Activated naive CD8-positive, alpha-beta T cell treated with anti-CD3 and anti-CD28 coated beads, Interleukin-2, amount 50 U/mL, for 24 hours (primary cell): ENCODE measurements around the gene TEX2.
A peak's percentile ranks its signal among the peaks of the same experiment; 100 is the strongest.
"Not testable (repeated sequence)": the region's sequence is repeated elsewhere in the genome, so short reads cannot be mapped to it uniquely, and the experiment has no call there.

Experiments
- ATAC-seq: fragments of 150-1000 bp; cut with Tn5 transposase; one replicate; pipeline ENCODE4 v1.10.0; 2021
- DNase-seq: peaks from one replicate; pipeline ENCODE4 v3.0.0; 2021
- H3K27ac Mint-ChIP-seq: one replicate; pipeline ENCODE4 v1.8.0; 2021; ENCODE audit warnings: mild to moderate bottlenecking, mixed read lengths
- H3K27me3 Mint-ChIP-seq: one replicate; pipeline ENCODE4 v1.8.0; 2021; ENCODE audit warnings: mixed read lengths
- H3K36me3 Mint-ChIP-seq: one replicate; pipeline ENCODE4 v1.8.0; 2021; ENCODE audit warnings: low read depth, mixed read lengths
- H3K4me1 Mint-ChIP-seq: one replicate; pipeline ENCODE4 v1.8.0; 2021; ENCODE audit warnings: mixed read lengths
- H3K4me3 Mint-ChIP-seq: one replicate; pipeline ENCODE4 v1.8.0; 2021; ENCODE audit warnings: mild to moderate bottlenecking, moderate library complexity, mixed read lengths
- H3K9me3 Mint-ChIP-seq: one replicate; pipeline ENCODE4 v1.8.0; 2021; ENCODE audit warnings: mixed read lengths

TEX2 gene

DNA sequence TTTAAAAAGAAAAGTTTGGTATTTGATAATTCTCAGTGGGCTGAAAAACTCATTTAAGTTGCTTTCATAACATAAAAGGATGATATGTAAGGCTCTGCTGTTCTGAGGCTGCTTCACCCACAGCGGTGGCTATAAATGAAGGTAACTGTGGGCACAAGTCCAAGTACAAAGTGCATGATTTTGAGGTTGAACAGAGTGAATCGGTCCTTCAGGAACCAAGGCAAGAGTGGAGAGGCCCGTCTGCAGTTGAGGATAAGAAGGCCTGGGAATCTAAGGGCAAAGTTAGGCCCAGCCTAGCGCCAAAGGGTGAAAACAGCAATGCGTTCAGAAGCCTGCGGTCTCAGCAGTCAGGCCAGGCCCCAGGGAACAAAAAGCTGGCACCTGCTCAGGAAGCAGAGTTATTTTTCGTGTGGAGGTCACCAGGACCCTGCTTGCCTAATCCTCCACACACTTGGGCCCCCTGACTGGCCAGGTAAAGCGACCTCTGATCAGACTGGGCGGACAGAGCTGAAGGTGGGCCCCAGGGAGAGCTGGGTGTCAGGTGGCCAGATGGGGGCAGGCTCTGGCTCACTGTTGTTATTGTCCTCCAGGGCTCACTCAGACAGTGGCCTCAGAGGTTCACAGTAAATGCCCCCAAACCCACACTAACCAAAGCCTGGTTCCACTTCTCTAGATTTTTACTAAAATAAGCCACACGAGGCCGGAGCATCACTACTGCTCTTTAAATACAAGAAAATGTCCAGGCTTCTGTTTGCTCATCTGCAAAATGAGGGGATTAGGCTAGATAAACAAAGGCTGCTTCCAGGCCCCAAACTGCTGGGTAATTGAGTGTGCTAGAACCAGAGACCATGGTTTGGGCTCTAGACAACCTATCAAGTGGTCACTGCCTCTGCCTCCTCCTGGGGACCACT lies 46.5 kb downstream of the TEX2 start:
- Mint-ChIP-seq H3K27ac (no peak overlapping the region), H3K27me3 (no peaks in the 10 kb centered on the region), H3K9me3 (no peaks in the 10 kb centered on the region), H3K4me3 (no peak overlapping the region), H3K4me1 (peaks cover 39% of the 10 kb centered on the region), H3K36me3 (peaks cover 18% of the 10 kb centered on the region)
- ATAC-seq (no peak), DNase-seq (no peak)

DNA sequence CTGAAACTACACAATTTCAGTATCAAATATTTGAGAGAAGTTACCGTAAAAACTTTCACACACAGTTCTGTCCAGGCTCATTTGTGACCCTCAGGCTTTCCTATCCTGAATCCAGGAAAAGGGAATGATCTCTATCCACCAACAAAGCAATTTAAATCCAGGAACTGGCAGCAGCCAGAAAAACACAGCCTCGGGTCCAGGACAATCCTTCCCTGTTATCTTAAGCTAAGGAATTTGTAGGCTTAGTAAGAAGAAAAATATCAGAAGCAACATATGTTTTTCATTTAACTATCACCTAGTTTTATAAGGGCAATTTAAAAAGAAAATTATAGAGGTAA lies 47.1 kb downstream of the TEX2 start:
- Mint-ChIP-seq H3K9me3 (no peaks in the 10 kb centered on the region), H3K36me3 (peaks cover 18% of the 10 kb centered on the region), H3K4me3 (no peak overlapping the region), H3K27me3 (no peaks in the 10 kb centered on the region), H3K27ac (no peak overlapping the region), H3K4me1 (peaks cover 39% of the 10 kb centered on the region)
- DNase-seq (no peak), ATAC-seq (no peak)

DNA sequence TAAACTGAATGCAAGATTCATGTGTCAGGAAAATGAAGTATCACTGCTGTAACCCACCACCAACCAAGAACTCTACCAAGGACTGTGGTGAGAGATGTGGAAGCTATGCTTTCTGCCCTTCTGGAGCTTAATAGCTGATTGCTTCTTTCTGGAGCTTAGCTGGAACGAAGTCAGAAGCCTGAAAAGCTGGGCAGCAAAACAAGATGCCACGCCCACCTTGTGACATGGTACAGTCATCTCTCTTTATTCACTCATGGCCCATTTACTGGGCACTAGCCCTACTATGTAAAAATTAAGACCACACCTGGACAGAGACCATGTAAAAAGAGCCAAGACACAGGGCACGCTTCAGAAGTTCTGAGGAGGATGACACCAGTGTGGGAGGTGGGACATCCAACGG lies 48.1 kb downstream of the TEX2 start:
- no peak overlapping the region for H3K27ac Mint-ChIP-seq
- peaks cover 41% of the 10 kb centered on the region for H3K4me1 Mint-ChIP-seq
- ATAC-seq (no peak), DNase-seq (no peak)
- no peaks in the 10 kb centered on the region for H3K9me3 Mint-ChIP-seq
- H3K27me3 Mint-ChIP-seq, result no peaks in the 10 kb centered on the region
- H3K4me3 Mint-ChIP-seq, result no peak overlapping the region
- peaks cover 18% of the 10 kb centered on the region for H3K36me3 Mint-ChIP-seq

DNA sequence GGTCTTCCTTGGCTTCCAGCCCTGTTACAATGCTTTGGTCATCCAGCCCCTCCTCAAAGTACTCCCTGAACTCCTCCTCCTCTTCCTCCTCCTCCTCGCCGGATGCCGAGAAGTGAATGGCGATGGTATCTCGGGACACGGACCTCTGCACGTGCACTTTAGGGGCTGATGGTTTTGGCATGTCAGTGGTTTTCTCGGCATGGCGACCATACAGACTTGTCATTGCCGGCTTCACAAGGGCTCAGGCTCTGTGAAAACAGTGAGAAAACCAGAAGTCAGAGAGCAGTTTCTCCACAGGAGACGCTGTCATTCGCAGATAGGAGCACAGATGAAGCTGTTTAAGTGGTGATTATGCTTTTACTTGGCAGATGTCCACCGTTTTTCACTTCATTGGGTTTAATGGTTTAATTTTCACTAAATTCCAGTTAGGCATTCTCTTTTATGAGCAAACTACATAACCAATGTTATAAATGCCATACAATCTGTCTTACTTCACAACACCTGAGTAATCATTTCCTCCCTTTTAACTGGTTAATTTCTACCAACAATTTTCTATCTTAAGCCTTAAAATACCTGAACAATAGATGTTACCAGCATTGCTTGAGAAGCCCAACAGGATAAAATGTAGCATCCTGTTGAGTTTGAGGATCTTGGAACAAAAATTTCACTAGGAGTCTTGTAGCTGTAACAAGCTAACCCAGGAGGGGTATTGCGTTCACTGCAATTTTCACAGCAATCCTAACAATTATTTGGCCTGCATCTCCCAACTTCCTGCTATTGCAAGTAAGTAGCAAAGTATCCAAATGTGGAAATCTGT lies 48.9 kb downstream of the TEX2 start:
- peaks cover 40% of the 10 kb centered on the region for H3K4me1 Mint-ChIP-seq
- H3K36me3 Mint-ChIP-seq, result peaks cover 18% of the 10 kb centered on the region
- H3K27ac Mint-ChIP-seq, result no peak overlapping the region
- no peak for DNase-seq
- no peaks in the 10 kb centered on the region for H3K27me3 Mint-ChIP-seq
- no peak overlapping the region for H3K4me3 Mint-ChIP-seq
- no peak for ATAC-seq
- H3K9me3 Mint-ChIP-seq, result no peaks in the 10 kb centered on the region

DNA sequence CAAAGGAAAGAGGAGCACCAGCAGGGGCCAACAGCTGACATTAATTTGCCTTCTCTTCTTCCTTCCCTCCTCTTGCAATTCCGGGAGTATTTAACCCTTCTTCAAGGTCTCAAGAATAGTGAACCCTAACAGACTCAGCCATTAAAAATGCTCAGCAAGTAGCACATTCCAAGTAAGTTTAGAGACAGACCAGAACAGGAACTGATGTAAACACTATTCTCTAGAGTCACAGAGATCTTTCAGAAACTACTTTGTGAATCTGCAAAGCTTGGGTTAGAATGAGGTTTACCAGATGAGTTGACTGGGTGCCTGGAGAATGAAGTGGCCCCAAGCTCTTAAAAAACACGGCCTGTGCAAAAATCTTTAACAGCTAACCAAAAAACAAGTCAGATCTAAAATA lies 50.9 kb downstream of the TEX2 start:
- DNase-seq, result no peak
- no peaks in the 10 kb centered on the region for H3K9me3 Mint-ChIP-seq
- H3K4me1 Mint-ChIP-seq, result peaks cover 21% of the 10 kb centered on the region
- H3K27ac Mint-ChIP-seq, result no peak overlapping the region
- H3K4me3 Mint-ChIP-seq, result no peak overlapping the region
- H3K36me3 Mint-ChIP-seq, result peaks cover 18% of the 10 kb centered on the region
- H3K27me3 Mint-ChIP-seq, result no peaks in the 10 kb centered on the region
- no peak for ATAC-seq

DNA sequence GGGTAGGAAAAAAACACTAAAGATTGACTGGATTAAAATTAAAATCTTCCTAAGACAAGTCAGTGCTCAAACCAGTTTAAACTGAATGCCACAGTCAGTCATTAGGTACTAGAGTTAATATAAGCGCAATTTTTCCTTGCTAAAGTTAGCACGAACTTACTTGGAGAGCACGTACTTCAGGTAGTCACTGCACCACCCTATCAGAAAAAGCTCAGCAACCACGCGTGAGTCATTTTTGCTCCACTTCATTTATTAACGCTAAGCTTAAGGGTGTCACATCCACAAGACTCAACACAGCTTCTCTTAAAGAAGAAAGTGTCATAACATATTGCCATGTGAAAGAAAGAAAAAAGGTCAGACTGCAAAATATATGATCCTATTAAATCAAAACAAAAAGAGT lies 53.1 kb downstream of the TEX2 start:
- no peak overlapping the region for H3K27ac Mint-ChIP-seq
- no peak for DNase-seq
- H3K4me1 Mint-ChIP-seq, result peaks cover 8% of the 10 kb centered on the region
- H3K27me3 Mint-ChIP-seq, result no peaks in the 10 kb centered on the region
- H3K9me3 Mint-ChIP-seq, result no peaks in the 10 kb centered on the region
- ATAC-seq, result peak; percentile 54
- H3K4me3 Mint-ChIP-seq, result no peak overlapping the region
- H3K36me3 Mint-ChIP-seq, result peaks cover 18% of the 10 kb centered on the region

DNA sequence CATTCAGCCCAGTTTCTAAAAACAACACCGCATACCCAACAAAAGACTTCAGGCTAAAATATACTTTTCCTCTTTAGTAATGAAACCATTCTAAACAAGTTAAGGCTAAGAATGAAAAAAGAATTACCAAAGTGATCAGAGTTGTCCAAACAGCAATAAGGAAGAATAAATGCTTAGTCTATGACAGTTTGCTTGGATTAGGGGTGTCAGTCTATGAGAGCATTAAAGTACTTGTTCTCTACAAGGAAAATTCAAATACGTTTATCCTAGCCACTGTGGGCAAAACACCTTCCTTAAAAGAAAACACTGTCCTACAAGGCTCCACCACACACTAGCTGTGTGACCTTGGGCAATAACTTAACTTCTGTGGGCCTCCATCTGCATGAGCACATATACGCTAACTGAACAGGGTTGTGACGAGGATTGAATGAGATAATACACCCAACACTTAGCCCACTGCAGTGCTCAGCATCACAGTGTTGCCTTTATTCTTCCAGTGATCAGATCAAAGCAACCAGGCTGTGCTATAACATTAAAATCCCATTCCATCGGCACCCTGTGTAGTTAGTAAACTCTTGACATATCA lies 53.6 kb downstream of the TEX2 start:
- H3K4me3 Mint-ChIP-seq, result no peak overlapping the region
- no peak overlapping the region for H3K27ac Mint-ChIP-seq
- no peaks in the 10 kb centered on the region for H3K9me3 Mint-ChIP-seq
- peaks cover 18% of the 10 kb centered on the region for H3K36me3 Mint-ChIP-seq
- peaks cover 11% of the 10 kb centered on the region for H3K4me1 Mint-ChIP-seq
- DNase-seq (no peak), ATAC-seq (no peak)
- H3K27me3 Mint-ChIP-seq, result no peaks in the 10 kb centered on the region

DNA sequence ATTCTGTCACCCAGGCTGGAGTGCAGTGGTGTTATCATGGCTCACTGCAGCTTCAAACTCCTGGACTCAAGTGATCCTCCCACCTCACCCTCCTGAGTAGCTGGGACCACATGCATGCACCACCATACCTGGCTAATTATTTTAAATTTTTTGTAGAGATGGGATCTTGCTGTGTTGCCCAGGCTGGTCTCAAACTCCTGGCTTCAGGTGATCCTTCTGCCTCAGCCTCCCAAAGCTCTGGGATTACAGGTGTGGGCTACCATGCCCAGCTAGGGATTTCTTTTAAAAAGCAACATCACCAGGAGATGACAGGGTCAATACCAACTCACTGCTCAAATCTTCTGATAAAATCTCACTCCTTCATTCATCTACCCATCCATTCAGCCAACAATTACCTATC lies 54.4 kb downstream of the TEX2 start:
- H3K36me3 Mint-ChIP-seq, result peaks cover 17% of the 10 kb centered on the region
- H3K9me3 Mint-ChIP-seq, DNase-seq, ATAC-seq, H3K27ac Mint-ChIP-seq, H3K4me3 Mint-ChIP-seq, H3K27me3 Mint-ChIP-seq: not testable (repeated sequence)
- H3K4me1 Mint-ChIP-seq, result peaks cover 17% of the 10 kb centered on the region

DNA sequence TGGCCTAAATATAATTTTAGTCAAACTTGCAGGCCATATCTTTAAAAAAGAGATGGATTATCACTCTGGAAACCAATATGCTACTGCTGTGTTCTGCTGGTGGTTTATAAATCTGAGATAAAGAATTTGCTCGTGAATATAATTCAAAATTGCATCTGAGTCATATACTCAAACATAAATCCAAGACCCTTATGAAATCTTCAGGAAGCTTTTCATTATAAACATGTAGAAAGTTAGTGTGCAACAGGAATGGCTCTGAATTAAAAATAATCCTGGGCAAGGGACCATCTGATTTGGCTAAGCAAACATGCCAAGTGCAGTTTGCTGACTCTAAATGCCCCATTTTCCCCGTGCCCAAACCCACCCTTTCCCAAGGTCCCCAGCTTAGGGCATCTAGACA lies 57.3 kb downstream of the TEX2 start:
- ATAC-seq (no peak), DNase-seq (no peak)
- Mint-ChIP-seq H3K27ac (no peak overlapping the region), H3K36me3 (no peaks in the 10 kb centered on the region), H3K27me3 (no peaks in the 10 kb centered on the region), H3K4me3 (no peak overlapping the region), H3K9me3 (no peaks in the 10 kb centered on the region), H3K4me1 (peaks cover 46% of the 10 kb centered on the region)

DNA sequence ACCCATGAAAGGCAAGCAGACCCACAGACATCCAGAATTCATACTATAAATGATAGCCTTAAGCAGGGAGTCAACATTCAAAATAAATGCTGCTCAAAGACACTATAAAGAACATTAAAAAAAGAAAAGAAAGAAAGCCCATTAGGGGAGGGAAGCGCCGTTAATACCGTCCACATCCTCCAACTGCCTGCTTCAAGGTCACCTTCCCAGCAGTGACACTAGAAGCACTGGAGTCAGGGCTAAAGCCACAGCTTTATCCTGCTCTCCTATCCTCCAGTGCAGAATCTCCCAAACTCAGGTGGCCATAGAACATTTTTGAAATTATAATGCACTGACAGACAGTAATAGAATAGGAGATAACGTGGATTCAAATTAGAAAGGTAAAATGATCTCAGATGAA lies 59.4 kb downstream of the TEX2 start:
- no peak overlapping the region for H3K27ac Mint-ChIP-seq
- DNase-seq (no peak), ATAC-seq (no peak)
- H3K9me3 Mint-ChIP-seq, result no peaks in the 10 kb centered on the region
- H3K4me1 Mint-ChIP-seq, result peaks cover 50% of the 10 kb centered on the region
- no peak overlapping the region for H3K4me3 Mint-ChIP-seq
- H3K36me3 Mint-ChIP-seq, result peaks cover 2% of the 10 kb centered on the region
- no peaks in the 10 kb centered on the region for H3K27me3 Mint-ChIP-seq

DNA sequence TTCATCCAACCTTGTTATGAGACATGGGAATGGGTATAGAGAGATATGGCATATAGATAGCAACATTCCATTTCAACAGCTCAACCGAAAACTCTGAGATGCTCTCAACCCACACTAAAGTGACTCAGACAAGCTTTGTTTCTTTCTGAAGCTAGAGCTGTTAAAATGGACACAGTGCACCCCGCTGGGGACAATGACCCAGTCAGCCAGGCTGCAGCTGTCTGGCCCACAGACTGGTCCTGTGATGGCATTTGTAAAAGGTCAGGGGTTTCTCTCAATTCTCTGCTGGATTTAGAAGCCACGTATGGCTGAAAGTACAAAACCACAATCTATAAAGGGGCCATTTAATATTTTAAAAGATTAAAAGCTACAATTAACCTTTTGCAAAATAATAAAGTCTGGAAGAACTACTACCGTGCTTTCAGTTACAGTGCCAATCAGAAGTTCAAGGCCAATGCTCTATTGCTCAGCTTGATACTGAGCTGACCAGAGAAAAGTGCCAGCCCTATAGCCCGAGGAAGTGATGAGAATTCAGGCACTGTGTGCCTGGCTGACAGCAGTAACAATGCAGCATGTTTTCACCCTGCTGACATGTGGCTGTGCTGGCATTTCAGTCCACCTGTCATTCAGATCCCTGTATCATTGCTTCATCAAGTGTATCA lies 60.2 kb downstream of the TEX2 start:
- peak; percentile 36 for DNase-seq
- no peak overlapping the region for H3K4me3 Mint-ChIP-seq
- peaks cover 50% of the 10 kb centered on the region for H3K4me1 Mint-ChIP-seq
- no peaks in the 10 kb centered on the region for H3K9me3 Mint-ChIP-seq
- peak; percentile 62 for ATAC-seq
- no peaks in the 10 kb centered on the region for H3K27me3 Mint-ChIP-seq
- peaks cover 6% of the 10 kb centered on the region for H3K36me3 Mint-ChIP-seq
- H3K27ac Mint-ChIP-seq, result peak overlapping the region; percentile 63

DNA sequence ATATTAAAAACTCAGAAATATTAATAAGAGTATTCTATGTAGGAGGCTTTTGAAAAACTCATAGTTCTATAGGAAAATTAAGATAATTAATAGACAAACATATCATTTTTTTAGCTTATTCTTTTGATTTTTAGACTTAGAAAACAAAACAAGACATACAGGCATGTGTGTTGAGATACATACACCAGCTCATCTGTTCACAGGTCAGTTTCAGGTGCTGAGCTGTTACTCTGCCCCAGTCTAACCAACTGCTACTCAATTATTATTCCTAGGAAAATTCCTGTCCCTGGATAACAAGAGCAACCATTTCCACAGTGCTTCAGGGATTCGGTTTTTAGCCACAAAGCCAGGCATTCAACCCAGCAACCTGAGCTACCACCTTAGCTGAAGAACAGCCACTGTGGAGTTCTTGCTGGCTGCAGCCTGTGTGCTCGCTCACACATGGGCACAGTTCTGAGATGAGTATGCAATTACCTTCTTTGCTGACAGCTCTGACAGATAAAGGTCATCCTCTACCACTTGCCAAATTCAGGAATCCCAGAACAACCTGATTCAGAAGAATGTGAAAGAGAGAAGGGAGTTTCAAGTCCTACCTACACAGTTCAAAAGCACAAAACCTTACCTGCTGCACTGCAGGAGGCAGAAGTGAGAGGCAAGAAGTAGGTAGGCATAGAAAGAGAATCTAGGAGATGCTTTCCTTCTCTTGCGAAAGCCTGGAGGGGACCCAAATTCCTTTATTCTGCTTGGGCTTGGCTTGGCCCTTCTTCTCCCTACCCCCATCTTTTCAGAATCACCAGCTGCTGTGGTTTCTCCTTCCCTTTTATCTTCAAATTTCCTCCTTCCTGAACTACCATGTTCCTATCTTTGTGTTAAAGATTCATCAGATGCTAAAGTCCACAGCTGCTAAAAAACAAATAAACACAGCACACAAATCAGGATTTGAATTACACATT lies 62.7 kb downstream of the TEX2 start:
- Mint-ChIP-seq H3K36me3 (peaks cover 9% of the 10 kb centered on the region), H3K4me3 (no peak overlapping the region), H3K27ac (no peak overlapping the region), H3K4me1 (peaks cover 56% of the 10 kb centered on the region), H3K9me3 (no peaks in the 10 kb centered on the region), H3K27me3 (no peaks in the 10 kb centered on the region)
- DNase-seq (peak; percentile 23), ATAC-seq (peak; percentile 92)

DNA sequence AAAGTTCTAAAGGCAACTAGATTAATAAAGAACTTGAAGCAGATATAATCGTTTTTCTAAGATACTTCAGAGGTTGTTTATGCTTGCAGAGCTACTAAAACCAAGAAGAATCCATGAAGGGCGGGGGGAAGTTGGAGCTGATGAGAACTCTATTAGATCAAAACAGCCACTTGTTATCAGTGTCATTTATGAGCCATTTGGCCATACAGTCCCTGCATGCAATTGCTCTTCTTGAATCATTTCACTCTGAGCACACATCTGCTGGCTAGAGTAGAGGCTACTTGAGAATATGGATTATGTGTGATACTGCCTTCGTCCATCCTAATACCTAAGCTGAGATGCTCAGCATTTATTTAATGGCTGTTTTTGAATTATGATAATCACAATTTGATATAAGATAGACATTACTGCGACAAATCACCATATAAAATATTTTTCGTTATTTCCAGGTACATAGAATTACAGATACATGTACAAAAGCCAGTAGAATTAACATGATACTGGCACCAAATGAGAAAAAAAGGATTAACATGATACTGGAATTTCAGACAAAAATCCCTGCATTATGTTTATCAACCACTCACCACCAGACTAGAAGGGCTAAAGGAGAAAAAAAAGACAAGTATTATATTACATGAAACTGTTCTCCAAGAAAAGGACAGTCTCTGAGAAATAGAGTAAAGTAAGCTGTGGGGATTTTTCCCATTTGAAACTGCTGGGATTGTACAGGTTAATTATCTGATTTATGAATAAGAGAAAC lies 64.5 kb downstream of the TEX2 start:
- Mint-ChIP-seq H3K9me3 (no peaks in the 10 kb centered on the region), H3K36me3 (peaks cover 13% of the 10 kb centered on the region), H3K4me3 (no peak overlapping the region), H3K4me1 (peaks cover 43% of the 10 kb centered on the region), H3K27ac (no peak overlapping the region), H3K27me3 (no peaks in the 10 kb centered on the region)
- no peak for DNase-seq
- ATAC-seq, result no peak
